ENCODE results near the gene KLRF2.
A peak's percentile ranks its signal among the peaks of the same experiment; 100 is the strongest.
"Not testable (repeated sequence)": the region's sequence is repeated elsewhere in the genome, so short reads cannot be mapped to it uniquely, and the experiment has no call there.

KLRF2 gene

GRCh38 chr12:9867531-9867930 lies 13.8 kb upstream of the KLRF2 start:
- Histone ChIP-seq H3K4me3 (ENCODE audit: low read length) (peak overlapping the region; percentile 79), H3K9me3 (ENCODE audit: control insufficient read depth, low read length) (peaks cover 11% of the 10 kb centered on the region), H3K27me3 (replicated peaks; ENCODE audit: control insufficient read depth, insufficient read depth, low read length) (no peaks in the 10 kb centered on the region), H3K4me1 (ENCODE audit: control insufficient read depth, insufficient read depth, low read length) (peaks cover 38% of the 10 kb centered on the region), H3K36me3 (ENCODE audit: control insufficient read depth, insufficient read depth, low read length, severe bottlenecking) (no peaks in the 10 kb centered on the region), H3K9ac (ENCODE audit: low read length) (peak overlapping the region; percentile 94)
- no peak for DNase-seq (ENCODE audit: low read depth)

DNA sequence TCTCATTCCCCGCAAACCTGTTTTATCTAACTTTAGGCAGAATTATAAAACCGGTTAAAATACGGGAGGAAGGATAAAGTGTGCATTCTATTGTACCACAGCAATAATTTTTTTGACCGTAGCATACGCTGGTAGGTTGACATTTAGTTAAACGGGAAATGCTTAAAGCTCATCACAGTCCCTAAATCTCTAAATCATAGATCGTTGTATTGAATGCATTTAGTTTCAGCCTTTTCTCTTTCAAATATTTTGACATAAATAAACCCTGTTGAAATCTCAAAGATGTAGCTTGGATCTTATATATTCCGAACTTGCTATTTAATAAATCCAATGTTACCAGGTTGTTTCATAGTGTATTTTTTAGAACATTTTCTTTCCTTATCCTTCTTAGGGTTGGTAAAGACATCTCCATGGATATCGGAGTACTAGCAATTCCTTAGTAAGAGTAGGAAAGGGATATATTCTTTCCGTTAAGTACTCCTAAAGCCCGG lies 12.9 kb upstream of the KLRF2 start:
- Histone ChIP-seq H3K36me3 (ENCODE audit: control insufficient read depth, insufficient read depth, low read length, severe bottlenecking) (no peaks in the 10 kb centered on the region), H3K4me1 (ENCODE audit: control insufficient read depth, insufficient read depth, low read length) (peaks cover 39% of the 10 kb centered on the region), H3K4me3 (ENCODE audit: low read length) (peak overlapping the region; percentile 79), H3K27me3 (replicated peaks; ENCODE audit: control insufficient read depth, insufficient read depth, low read length) (no peaks in the 10 kb centered on the region), H3K9ac (ENCODE audit: low read length) (peak overlapping the region; percentile 94), H3K9me3 (ENCODE audit: control insufficient read depth, low read length) (peaks cover 11% of the 10 kb centered on the region)
- DNase-seq (ENCODE audit: low read depth): no peak

DNA sequence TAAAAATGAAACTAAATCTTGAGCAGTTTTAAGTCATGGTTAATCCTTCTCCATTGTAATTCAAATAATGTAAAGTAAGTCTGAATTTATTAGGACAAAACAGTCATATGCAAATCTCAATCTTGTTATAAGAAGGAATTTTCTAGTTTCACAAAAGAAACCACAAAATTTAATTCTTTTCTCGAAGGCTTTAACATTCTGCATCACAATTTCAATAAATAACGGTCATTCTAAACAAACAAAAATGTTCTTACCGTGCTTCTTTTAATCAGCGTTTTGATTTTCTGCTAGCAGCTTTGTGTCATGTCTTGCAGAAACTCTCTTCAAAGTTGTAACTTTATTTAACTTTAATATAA lies 12.4 kb upstream of the KLRF2 start:
- Histone ChIP-seq H3K36me3 (ENCODE audit: control insufficient read depth, insufficient read depth, low read length, severe bottlenecking) (no peaks in the 10 kb centered on the region), H3K4me1 (ENCODE audit: control insufficient read depth, insufficient read depth, low read length) (peaks cover 39% of the 10 kb centered on the region), H3K9me3 (ENCODE audit: control insufficient read depth, low read length) (peaks cover 5% of the 10 kb centered on the region), H3K4me3 (ENCODE audit: low read length) (peak overlapping the region; percentile 79), H3K27me3 (replicated peaks; ENCODE audit: control insufficient read depth, insufficient read depth, low read length) (no peaks in the 10 kb centered on the region), H3K9ac (ENCODE audit: low read length) (peak overlapping the region; percentile 94)
- no peak for DNase-seq (ENCODE audit: low read depth)

DNA sequence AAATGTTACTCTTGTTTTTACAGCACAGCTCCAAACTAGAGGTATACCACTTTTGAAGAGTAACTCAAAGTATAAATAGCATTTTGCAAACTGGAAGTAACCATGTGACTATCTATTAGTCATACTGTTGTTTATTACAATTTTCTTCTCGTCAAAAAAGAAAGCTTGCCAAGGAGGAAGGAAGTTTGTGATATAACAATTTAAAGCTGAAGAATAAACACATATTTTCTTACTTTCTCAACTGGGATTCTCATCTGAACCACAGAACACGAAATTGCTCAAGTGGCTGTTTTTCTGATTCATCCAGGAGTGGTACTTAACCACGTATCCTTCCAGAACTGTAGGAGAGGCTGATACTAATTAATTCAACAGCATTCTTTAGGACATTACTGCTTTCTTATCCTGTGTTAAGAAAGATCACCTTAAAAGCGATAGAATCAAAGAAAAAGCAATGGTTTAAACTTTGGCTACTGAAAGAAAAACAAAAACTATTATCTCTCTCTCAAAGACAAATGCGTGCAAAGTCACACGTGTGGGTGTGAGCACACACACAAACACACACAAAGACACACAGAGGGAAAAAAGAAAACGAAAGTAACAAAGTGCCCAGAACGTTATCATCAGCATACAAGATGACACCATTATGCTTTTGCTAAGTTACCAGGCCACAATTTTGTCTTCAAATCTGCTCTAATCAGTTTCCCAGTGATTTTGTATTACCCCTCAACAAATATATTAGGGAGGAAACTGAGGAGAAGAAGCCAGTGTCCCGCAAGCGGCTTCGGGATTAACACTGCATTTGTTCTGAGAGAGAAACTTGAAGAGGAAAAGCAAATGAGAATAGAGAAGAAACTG lies 11.8 kb upstream of the KLRF2 start, which contains the start of gene CLEC2B:
TSS of gene CLEC2B (minus strand) at position 48 of the 855 bp plus-strand sequence.
- Histone ChIP-seq H3K4me3 (ENCODE audit: low read length) (peak within 1 kb of the TSS; percentile 79), H3K9ac (ENCODE audit: low read length) (peak within 1 kb of the TSS; percentile 94)
- peak; percentile 67 for DNase-seq (ENCODE audit: low read depth)

GRCh38 chr12:9870286-9870866 lies 10.9 kb upstream of the KLRF2 start:
- peak overlapping the region; percentile 79 for H3K4me3 ChIP-seq (ENCODE audit: low read length)
- no peak for DNase-seq (ENCODE audit: low read depth)

More for the DNA sequence above, 11.8 kb upstream of the KLRF2 start, which contains the start of gene CLEC2B:
- H3K9me3 ChIP-seq (ENCODE audit: control insufficient read depth, low read length): no peaks in the 10 kb centered on the region
- peaks cover 39% of the 10 kb centered on the region for H3K4me1 ChIP-seq (ENCODE audit: control insufficient read depth, insufficient read depth, low read length)
- H3K27me3 ChIP-seq (replicated peaks; ENCODE audit: control insufficient read depth, insufficient read depth, low read length): no peaks in the 10 kb centered on the region
- no peaks in the 10 kb centered on the region for H3K36me3 ChIP-seq (ENCODE audit: control insufficient read depth, insufficient read depth, low read length, severe bottlenecking)

DNA sequence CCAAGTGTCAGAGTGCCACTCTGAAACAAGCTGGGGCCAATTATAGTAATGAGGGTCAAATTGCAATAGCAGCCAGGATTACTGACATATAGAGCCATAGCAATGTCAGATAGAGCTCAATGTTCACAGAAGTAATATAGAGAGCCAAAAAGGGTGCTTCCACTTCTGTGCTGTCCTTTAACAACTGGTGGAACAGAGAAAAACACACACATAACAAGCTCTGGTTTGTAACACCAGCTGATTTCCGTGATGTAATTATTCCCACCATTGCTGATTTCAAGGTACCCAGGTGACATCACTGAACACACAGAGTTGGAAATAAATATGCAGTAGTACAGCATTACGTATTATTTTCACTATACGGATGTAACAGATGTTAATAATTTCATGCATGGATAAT lies 9.1 kb upstream of the KLRF2 start:
- Histone ChIP-seq H3K4me1 (ENCODE audit: control insufficient read depth, insufficient read depth, low read length) (peaks cover 25% of the 10 kb centered on the region), H3K27me3 (replicated peaks; ENCODE audit: control insufficient read depth, insufficient read depth, low read length) (no peaks in the 10 kb centered on the region), H3K4me3 (ENCODE audit: low read length) (peak overlapping the region; percentile 40), H3K9ac (ENCODE audit: low read length) (no peak overlapping the region), H3K36me3 (ENCODE audit: control insufficient read depth, insufficient read depth, low read length, severe bottlenecking) (no peaks in the 10 kb centered on the region), H3K9me3 (ENCODE audit: control insufficient read depth, low read length) (no peaks in the 10 kb centered on the region)
- DNase-seq (ENCODE audit: low read depth): no peak

More at GRCh38 chr12:9870286-9870866, 10.9 kb upstream of the KLRF2 start:
- Histone ChIP-seq H3K4me1 (ENCODE audit: control insufficient read depth, insufficient read depth, low read length) (peaks cover 31% of the 10 kb centered on the region), H3K9me3 (ENCODE audit: control insufficient read depth, low read length) (no peaks in the 10 kb centered on the region), H3K27me3 (replicated peaks; ENCODE audit: control insufficient read depth, insufficient read depth, low read length) (no peaks in the 10 kb centered on the region), H3K9ac (ENCODE audit: low read length) (peak overlapping the region; percentile 94), H3K36me3 (ENCODE audit: control insufficient read depth, insufficient read depth, low read length, severe bottlenecking) (no peaks in the 10 kb centered on the region)

GRCh38 chr12:9872742-9873141 lies 8.5 kb upstream of the KLRF2 start:
- Histone ChIP-seq H3K9me3 (ENCODE audit: control insufficient read depth, low read length) (no peaks in the 10 kb centered on the region), H3K9ac (ENCODE audit: low read length) (no peak overlapping the region), H3K36me3 (ENCODE audit: control insufficient read depth, insufficient read depth, low read length, severe bottlenecking) (no peaks in the 10 kb centered on the region), H3K4me1 (ENCODE audit: control insufficient read depth, insufficient read depth, low read length) (peaks cover 25% of the 10 kb centered on the region), H3K27me3 (replicated peaks; ENCODE audit: control insufficient read depth, insufficient read depth, low read length) (no peaks in the 10 kb centered on the region), H3K4me3 (ENCODE audit: low read length) (peak overlapping the region; percentile 40)
- no peak for DNase-seq (ENCODE audit: low read depth)

DNA sequence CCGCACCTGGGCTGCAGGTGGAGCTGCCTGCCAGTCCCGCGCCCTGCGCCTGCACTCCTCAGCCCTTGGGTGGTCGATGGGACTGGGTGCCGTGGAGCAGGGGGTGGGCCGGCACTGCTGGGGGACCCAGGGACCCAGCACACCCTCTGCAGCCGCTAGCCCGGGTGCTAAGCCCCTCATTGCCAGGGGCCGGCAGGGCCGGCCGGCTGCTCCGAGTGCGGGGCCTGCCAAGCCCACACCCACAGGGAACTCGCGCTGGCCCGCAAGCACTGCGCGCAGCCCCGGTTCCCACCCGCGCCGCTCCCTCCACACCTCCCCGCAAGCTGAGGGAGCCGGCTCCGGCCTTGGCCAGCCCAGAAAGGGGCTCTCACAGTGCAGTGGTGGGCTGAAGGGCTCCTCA lies 5.2 kb upstream of the KLRF2 start:
- not testable (repeated sequence) for DNase-seq (ENCODE audit: low read depth)

GRCh38 chr12:9880532-9881078 lies 684 bp upstream of the KLRF2 start:
- no peak overlapping the region for H3K9ac ChIP-seq (ENCODE audit: low read length)
- peaks cover 10% of the 10 kb centered on the region for H3K4me1 ChIP-seq (ENCODE audit: control insufficient read depth, insufficient read depth, low read length)
- no peaks in the 10 kb centered on the region for H3K36me3 ChIP-seq (ENCODE audit: control insufficient read depth, insufficient read depth, low read length, severe bottlenecking)
- H3K4me3 ChIP-seq (ENCODE audit: low read length): no peak overlapping the region
- no peaks in the 10 kb centered on the region for H3K27me3 ChIP-seq (replicated peaks; ENCODE audit: control insufficient read depth, insufficient read depth, low read length)
- H3K9me3 ChIP-seq (ENCODE audit: control insufficient read depth, low read length): no peaks in the 10 kb centered on the region
- no peak for DNase-seq (ENCODE audit: low read depth)

More for the DNA sequence above, 5.2 kb upstream of the KLRF2 start:
- H3K27me3 ChIP-seq (replicated peaks; ENCODE audit: control insufficient read depth, insufficient read depth, low read length); H3K9me3 ChIP-seq (ENCODE audit: control insufficient read depth, low read length); H3K9ac ChIP-seq (ENCODE audit: low read length); H3K4me3 ChIP-seq (ENCODE audit: low read length); H3K36me3 ChIP-seq (ENCODE audit: control insufficient read depth, insufficient read depth, low read length, severe bottlenecking): not testable (repeated sequence)
- H3K4me1 ChIP-seq (ENCODE audit: control insufficient read depth, insufficient read depth, low read length): peaks cover 14% of the 10 kb centered on the region

DNA sequence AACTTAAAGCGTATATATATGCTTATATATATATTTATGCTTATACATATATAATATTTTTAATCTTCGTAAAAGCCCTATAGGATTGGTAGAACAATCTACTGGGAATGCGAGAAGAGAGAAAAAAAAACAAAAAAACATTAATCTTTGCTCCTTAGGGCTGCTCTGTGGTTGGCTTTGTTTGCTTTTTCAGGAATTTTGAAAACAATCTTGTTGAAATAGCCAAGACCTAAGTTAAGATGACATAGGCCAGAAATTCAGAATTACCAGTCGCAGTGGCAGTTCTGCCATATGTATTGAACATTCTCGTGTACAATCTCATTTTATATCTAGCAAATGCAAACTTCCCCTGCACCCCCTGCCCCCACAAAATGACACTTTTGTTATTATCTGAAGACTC lies 699 bp downstream of the KLRF2 start:
- H3K9me3 ChIP-seq (ENCODE audit: control insufficient read depth, low read length): no peaks in the 10 kb centered on the region
- no peaks in the 10 kb centered on the region for H3K36me3 ChIP-seq (ENCODE audit: control insufficient read depth, insufficient read depth, low read length, severe bottlenecking)
- H3K4me1 ChIP-seq (ENCODE audit: control insufficient read depth, insufficient read depth, low read length): peaks cover 10% of the 10 kb centered on the region
- no peak for DNase-seq (ENCODE audit: low read depth)
- H3K27me3 ChIP-seq (replicated peaks; ENCODE audit: control insufficient read depth, insufficient read depth, low read length): no peaks in the 10 kb centered on the region
- H3K4me3 ChIP-seq (ENCODE audit: low read length): no peak overlapping the region
- no peak overlapping the region for H3K9ac ChIP-seq (ENCODE audit: low read length)

- Histone ChIP-seq H3K9ac (ENCODE audit: low read length) (no peak overlapping the region), H3K9me3 (ENCODE audit: control insufficient read depth, low read length) (no peaks in the 10 kb centered on the region), H3K27me3 (replicated peaks; ENCODE audit: control insufficient read depth, insufficient read depth, low read length) (no peaks in the 10 kb centered on the region), H3K4me1 (ENCODE audit: control insufficient read depth, insufficient read depth, low read length) (peaks cover 10% of the 10 kb centered on the region), H3K4me3 (ENCODE audit: low read length) (no peak overlapping the region), H3K36me3 (ENCODE audit: control insufficient read depth, insufficient read depth, low read length, severe bottlenecking) (no peaks in the 10 kb centered on the region)
- DNase-seq (ENCODE audit: low read depth): no peak
Measured at GRCh38 chr12:9883175-9883574, 1.9 kb downstream of the KLRF2 start.

Measured in adipocyte (in vitro differentiated cells).